ENCODE results near the gene S100A8.

DNA sequence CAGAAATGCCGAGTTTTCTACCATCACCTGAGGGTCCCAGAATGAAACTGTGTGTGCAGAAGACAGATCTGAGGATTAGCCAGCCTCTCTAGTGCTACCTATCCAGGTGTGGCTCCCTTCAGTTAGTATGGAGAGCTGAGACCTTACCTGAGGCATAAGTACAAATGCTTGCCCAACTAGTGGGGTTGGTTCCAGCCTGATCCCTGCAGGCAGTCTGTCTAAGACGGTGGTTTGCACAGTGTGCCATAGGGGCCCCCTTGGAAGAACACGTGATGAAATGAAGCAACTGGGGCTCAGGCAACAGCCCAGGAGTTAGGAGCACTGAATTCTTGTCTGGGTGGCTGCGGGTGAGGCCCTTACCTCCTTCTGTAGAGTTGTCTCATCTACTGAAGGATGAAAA lies 41.1 kb upstream of the S100A8 start:
- TF ChIP-seq EZH2phosphoT487 (IDR thresholded peaks at IDR 0.05; ENCODE audit: insufficient read depth, low read depth) (no peak), EZH2 (IDR thresholded peaks at IDR 0.05; ENCODE audit: insufficient read depth, poor library complexity, severe bottlenecking) (no peak)
